CD4-positive, alpha-beta memory T cell (primary cell): ENCODE data around the gene CDKN2A. TPM values are rescaled to one million over a fixed set of nuclear protein-coding genes. Genes with fewer than 3 reads are reported as not detected.

Source experiments
- CTCF ChIA-PET: fragments of 350-600 bp; sonication (Branson Sonifier 250); formaldehyde crosslinking; loops from one replicate; lab custom pipeline; 2021; ENCODE audit warnings: inconsistent platforms; ENCODE audit not compliant: partially characterized antibody; lab: Charles Lee
- POLR2A ChIA-PET: fragments of 350-600 bp; sonication (Branson Sonifier 250); formaldehyde crosslinking; loops from one replicate; lab custom pipeline; 2021; ENCODE audit not compliant: partially characterized antibody; lab: Charles Lee
- DNase-seq, 5 donors: peaks; one replicate each; pipeline versions ENCODE4 v3.0.0 to v3.0.0-alpha.2; 2020 to 2022; ENCODE audit warnings: mixed read lengths in 1 of 5
- H3K27ac ChIP-seq: one replicate; pipeline ENCODE4 v1.7.0; 2013; ENCODE audit warnings: low read depth, low read length
- H3K27me3 ChIP-seq: 2 replicates; pipeline ENCODE4 v1.7.0; 2013; ENCODE audit warnings: mild to moderate bottlenecking, low read length, moderate library complexity; ENCODE audit not compliant: insufficient read depth
- H3K36me3 ChIP-seq: 2 replicates; pipeline ENCODE4 v1.7.0; 2013; ENCODE audit warnings: mild to moderate bottlenecking, low read length, moderate library complexity; ENCODE audit not compliant: insufficient read depth
- H3K4me1 ChIP-seq: 2 replicates; pipeline ENCODE4 v1.7.0; 2013; ENCODE audit warnings: mild to moderate bottlenecking, low read length, moderate library complexity; ENCODE audit not compliant: insufficient read depth
- H3K4me3 ChIP-seq, 2 donors: one replicate each; pipeline ENCODE4 v1.7.0; 2013; ENCODE audit warnings: low read length in 2 of 2, mild to moderate bottlenecking in 1 of 2
- H3K9me3 ChIP-seq, 2 donors: one replicate each; pipeline ENCODE4 v1.7.0; 2013; ENCODE audit warnings: low read length in 2 of 2, control low read depth in 1 of 2; ENCODE audit not compliant: control insufficient read depth in 1 of 2
- H3K27ac Mint-ChIP-seq, 7 donors: one replicate each; pipeline ENCODE4 v1.8.0; 2020 to 2021; ENCODE audit warnings: mixed read lengths in 7 of 7, mild to moderate bottlenecking in 6 of 7, inconsistent platforms in 3 of 7, moderate library complexity in 3 of 7
- H3K27me3 Mint-ChIP-seq, 2 donors: one replicate each; pipeline ENCODE4 v1.8.0; 2020 to 2021; ENCODE audit warnings: mixed read lengths in 2 of 2
- H3K36me3 Mint-ChIP-seq, 2 donors: one replicate each; pipeline ENCODE4 v1.8.0; 2020 to 2021; ENCODE audit warnings: mixed read lengths in 2 of 2, inconsistent platforms in 1 of 2, mild to moderate bottlenecking in 1 of 2
- H3K4me1 Mint-ChIP-seq, 4 donors: one replicate each; pipeline ENCODE4 v1.8.0; 2020 to 2021; ENCODE audit warnings: mixed read lengths in 4 of 4, mild to moderate bottlenecking in 1 of 4
- H3K4me3 Mint-ChIP-seq, 8 donors: one replicate each; pipeline ENCODE4 v1.8.0; 2020 to 2021; ENCODE audit warnings: mixed read lengths in 8 of 8, mild to moderate bottlenecking in 7 of 8, moderate library complexity in 6 of 8, inconsistent platforms in 3 of 8
- H3K9me3 Mint-ChIP-seq, 8 donors: one replicate each; pipeline ENCODE4 v1.8.0; 2020 to 2021; ENCODE audit warnings: mixed read lengths in 8 of 8, mild to moderate bottlenecking in 5 of 8, inconsistent platforms in 3 of 8, moderate library complexity in 1 of 8
- intact Hi-C: fragments of 100-400 bp; cut with micrococcal nuclease; formaldehyde crosslinking; loops from one replicate; pipeline ENCODE4 v1.15.1; 2023
- polyA plus RNA-seq, 2 donors: library from polyadenylated mRNA; unstranded; fragments of 300-500 nt; fragmentation: Illumina TruSeq; gene quantifications; one replicate each; pipeline ENCODE4 v1.2.3, GENCODE V29; 2021
- total RNA-seq, 2 experiments: library from RNA; stranded (reverse); gene quantifications; one replicate each; pipeline ENCODE4 v1.2.3, GENCODE V29; 2021

Gene CDKN2A
- total and polyA plus RNA-seq, 4 experiments from 2014 or later: 5.4 to 7.0 (median 6.2) TPM

- no peak overlapping the region for H3K27ac ChIP-seq
- peaks cover 3 to 19% of the 10 kb centered on the region in 2 donors for H3K36me3 Mint-ChIP-seq
- H3K9me3 ChIP-seq: no peaks in the 10 kb centered on the region
- no peaks in the 10 kb centered on the region for H3K9me3 Mint-ChIP-seq
- DNase-seq: no peak
- no peaks in the 10 kb centered on the region for H3K36me3 ChIP-seq
- POLR2A ChIA-PET: no interaction called here
- no peak overlapping the region for H3K27ac Mint-ChIP-seq
- intact Hi-C loops: no loop called here
- no peak overlapping the region for H3K4me3 Mint-ChIP-seq
- no peaks in the 10 kb centered on the region for H3K27me3 Mint-ChIP-seq
- H3K4me3 ChIP-seq: no peak overlapping the region
- no peaks in the 10 kb centered on the region for H3K4me1 Mint-ChIP-seq
- no peaks in the 10 kb centered on the region for H3K4me1 ChIP-seq
- H3K27me3 ChIP-seq: no peaks in the 10 kb centered on the region
- CTCF ChIA-PET: no interaction called here
Measured at GRCh38 chr9:21935631-21936030, 58.6 kb downstream of the CDKN2A start.

GRCh38 chr9:21933865-21934264, 60.3 kb downstream of the CDKN2A start:
- no peak for DNase-seq
- Mint-ChIP-seq H3K9me3 (peaks cover 0 to 3% (median 0%) of the 10 kb centered on the region in 8 donors), H3K36me3 (peaks cover 3 to 30% of the 10 kb centered on the region in 2 donors), H3K4me3 (no peak overlapping the region), H3K4me1 (no peaks in the 10 kb centered on the region), H3K27me3 (no peaks in the 10 kb centered on the region), H3K27ac (no peak overlapping the region)
- intact Hi-C loops: no loop called here
- H3K4me1 ChIP-seq: no peaks in the 10 kb centered on the region
- no peak overlapping the region for H3K27ac ChIP-seq
- no peaks in the 10 kb centered on the region for H3K9me3 ChIP-seq
- ChIA-PET POLR2A (interaction anchor here (0.6 to 2.2 kb wide), 2 partner anchors 14 to 177 kb away, joined by 3 to 9 read pairs; no protein-coding TSS in a partner anchor), CTCF (interaction anchor here (2.0 kb wide), 1 partner anchor 74 kb away, joined by 6 read pairs; no protein-coding TSS in a partner anchor)
- H3K27me3 ChIP-seq: no peaks in the 10 kb centered on the region
- H3K36me3 ChIP-seq: no peaks in the 10 kb centered on the region
- H3K4me3 ChIP-seq: no peak overlapping the region

- Histone ChIP-seq H3K9me3 (no peaks in the 10 kb centered on the region), H3K36me3 (no peaks in the 10 kb centered on the region), H3K4me3 (no peak overlapping the region), H3K27ac (no peak overlapping the region), H3K4me1 (no peaks in the 10 kb centered on the region), H3K27me3 (no peaks in the 10 kb centered on the region)
- H3K36me3 Mint-ChIP-seq: peaks cover 3 to 30% of the 10 kb centered on the region in 2 donors
- no peaks in the 10 kb centered on the region for H3K4me1 Mint-ChIP-seq
- POLR2A ChIA-PET: interaction anchor here (2.2 kb wide), 1 partner anchor 14 kb away, joined by 9 read pairs; no protein-coding TSS in a partner anchor
- peaks cover 0 to 3% (median 0%) of the 10 kb centered on the region in 8 donors for H3K9me3 Mint-ChIP-seq
- no peak overlapping the region for H3K27ac Mint-ChIP-seq
- CTCF ChIA-PET: interaction anchor here (0.7 to 2.0 kb wide), 2 partner anchors 75 to 106 kb away, joined by 3 to 6 read pairs; no protein-coding TSS in a partner anchor
- no peaks in the 10 kb centered on the region for H3K27me3 Mint-ChIP-seq
- DNase-seq: no peak
- H3K4me3 Mint-ChIP-seq: no peak overlapping the region
- intact Hi-C loops: no loop called here
Measured at GRCh38 chr9:21933281-21933680, 60.9 kb downstream of the CDKN2A start.

- Mint-ChIP-seq H3K27ac (no peak overlapping the region), H3K9me3 (peaks cover 0 to 3% (median 0%) of the 10 kb centered on the region in 8 donors), H3K36me3 (peaks cover 3 to 30% of the 10 kb centered on the region in 2 donors), H3K4me3 (no peak overlapping the region), H3K4me1 (no peaks in the 10 kb centered on the region), H3K27me3 (no peaks in the 10 kb centered on the region)
- Histone ChIP-seq H3K27me3 (no peaks in the 10 kb centered on the region), H3K4me1 (no peaks in the 10 kb centered on the region), H3K9me3 (no peaks in the 10 kb centered on the region), H3K4me3 (no peak overlapping the region), H3K27ac (no peak overlapping the region), H3K36me3 (no peaks in the 10 kb centered on the region)
- intact Hi-C loops: no loop called here
- ChIA-PET POLR2A (no interaction called here), CTCF (no interaction called here)
- no peak for DNase-seq
Measured at GRCh38 chr9:21931428-21931827, 62.8 kb downstream of the CDKN2A start.

- no peaks in the 10 kb centered on the region for H3K27me3 ChIP-seq
- DNase-seq: no peak
- H3K4me3 ChIP-seq: no peak overlapping the region
- H3K4me1 ChIP-seq: no peaks in the 10 kb centered on the region
- ChIA-PET POLR2A (no interaction called here), CTCF (interaction anchor here (1.1 kb wide), 1 partner anchor 81 kb away, joined by 3 read pairs; the partner anchor contains the start of gene CDKN2B)
- intact Hi-C loops: no loop called here
- no peak overlapping the region for H3K27ac ChIP-seq
- Mint-ChIP-seq H3K36me3 (peaks cover 3 to 29% of the 10 kb centered on the region in 2 donors), H3K9me3 (peaks cover 0 to 3% (median 0%) of the 10 kb centered on the region in 8 donors), H3K27ac (no peak overlapping the region), H3K4me1 (peaks cover 5 to 8% (median 6%) of the 10 kb centered on the region in 4 donors), H3K4me3 (no peak overlapping the region), H3K27me3 (no peaks in the 10 kb centered on the region)
- no peaks in the 10 kb centered on the region for H3K9me3 ChIP-seq
- H3K36me3 ChIP-seq: no peaks in the 10 kb centered on the region
Measured at GRCh38 chr9:21927752-21928151, 66.4 kb downstream of the CDKN2A start.

- no peak for DNase-seq
- H3K27ac Mint-ChIP-seq: no peak overlapping the region
- Histone ChIP-seq H3K27me3 (no peaks in the 10 kb centered on the region), H3K9me3 (peaks cover 0 to under 1% of the 10 kb centered on the region in 2 donors), H3K4me3 (no peak overlapping the region), H3K27ac (no peak overlapping the region), H3K36me3 (no peaks in the 10 kb centered on the region), H3K4me1 (peaks cover 27% of the 10 kb centered on the region)
- ChIA-PET CTCF (interaction anchor here (3.9 kb wide), 1 partner anchor 85 kb away, joined by 13 read pairs; the partner anchor contains the start of gene CDKN2B), POLR2A (interaction anchor here (0.7 kb wide), 1 partner anchor 188 kb away, joined by 4 read pairs; no protein-coding TSS in a partner anchor)
- H3K9me3 Mint-ChIP-seq: peaks cover 0 to 9% (median 7%) of the 10 kb centered on the region in 8 donors
- peaks cover 0 to 3% of the 10 kb centered on the region in 2 donors for H3K36me3 Mint-ChIP-seq
- intact Hi-C loops: loop anchor here (5.0 kb wide), 1 partner anchor 44 kb away; no protein-coding TSS in a partner anchor
- no peaks in the 10 kb centered on the region for H3K27me3 Mint-ChIP-seq
- H3K4me1 Mint-ChIP-seq: peaks cover 18 to 38% (median 28%) of the 10 kb centered on the region in 4 donors
- no peak overlapping the region for H3K4me3 Mint-ChIP-seq
Measured at GRCh38 chr9:21923694-21924093, 70.5 kb downstream of the CDKN2A start.
